Measurements from ENCODE around the gene MRPL9.

MRPL9 gene

GRCh38 chr1:151741516-151741915 is 21.8 kb downstream of the MRPL9 start:
- H2BK120ac ChIP-seq (ENCODE audit: low read depth, low read length) = no peak overlapping the region

GRCh38 chr1:151739590-151740355 is 23.5 kb downstream of the MRPL9 start:
- WGBS, 2 donors (ENCODE audit: extremely low coverage in 2 of 2, insufficient read length in 2 of 2, insufficient replicate concordance in 1 of 2) = no CpG with 5 or more reads among the region's 3 CpGs
- H3K4me2 ChIP-seq (ENCODE audit: insufficient read depth, low read length, poor library complexity, severe bottlenecking) = no peak overlapping the region
- no peak overlapping the region for H2AK5ac ChIP-seq (ENCODE audit: low read depth, low read length)
- H3K79me1 ChIP-seq (ENCODE audit: low read depth, low read length) = no peaks in the 10 kb centered on the region
- DNase-seq (ENCODE audit: low spot score) = no peak
- H2BK120ac ChIP-seq (ENCODE audit: low read depth, low read length) = no peak overlapping the region
- H3K14ac ChIP-seq (ENCODE audit: low read length) = no peak overlapping the region
- H3K4me3 ChIP-seq (ENCODE audit: low read length in 2 of 2) = no peak overlapping the region
- no peak overlapping the region for H4K91ac ChIP-seq (ENCODE audit: low read depth, low read length, poor library complexity)
- no peak overlapping the region for H2BK12ac ChIP-seq (ENCODE audit: low read length)
- H3K4ac ChIP-seq (ENCODE audit: low read length) = no peak overlapping the region
- no peak overlapping the region for H4K8ac ChIP-seq (ENCODE audit: low read depth, low read length)
- H3K9ac ChIP-seq (ENCODE audit: low read depth, low read length, poor library complexity) = no peak overlapping the region
- no peak overlapping the region for H2AFZ ChIP-seq (ENCODE audit: low read length)
- peaks cover 10 to 12% of the 10 kb centered on the region in 2 donors for H3K9me3 ChIP-seq (replicated peaks in 1 of 2; ENCODE audit: control insufficient read depth in 2 of 2, insufficient read depth in 1 of 2, low read depth in 1 of 2, low read length in 2 of 2)
- H3K4me1 ChIP-seq (ENCODE audit: control insufficient read depth in 2 of 2, insufficient read depth in 1 of 2, low read depth in 1 of 2, low read length in 2 of 2) = peaks cover 0 to 2% of the 10 kb centered on the region in 2 donors
- H3K23ac ChIP-seq (ENCODE audit: low read depth, low read length, poor library complexity) = no peak overlapping the region
- H3K27me3 ChIP-seq (ENCODE audit: control insufficient read depth in 3 of 3, insufficient read depth in 3 of 3, low read depth in 1 of 3, low read length in 3 of 3) = peaks cover 0 to 31% (median 0%) of the 10 kb centered on the region in 3 experiments
- no peaks in the 10 kb centered on the region for H3K36me3 ChIP-seq (replicated peaks in 1 of 2; ENCODE audit: control insufficient read depth in 2 of 2, insufficient read depth in 2 of 2, low read length in 2 of 2)
- H2BK5ac ChIP-seq (ENCODE audit: low read length) = no peak overlapping the region
- no peak overlapping the region for H3K18ac ChIP-seq (ENCODE audit: low read length)
- no peak overlapping the region for H2BK15ac ChIP-seq (ENCODE audit: low read length)
- H3K27ac ChIP-seq (replicated peaks; ENCODE audit: low read length) = no peak overlapping the region

More at GRCh38 chr1:151741516-151741915, 21.8 kb downstream of the MRPL9 start:
- Histone ChIP-seq H4K8ac (ENCODE audit: low read depth, low read length) (no peak overlapping the region), H2AK5ac (ENCODE audit: low read depth, low read length) (no peak overlapping the region), H3K9ac (ENCODE audit: low read depth, low read length, poor library complexity) (no peak overlapping the region), H3K4me1 (ENCODE audit: control insufficient read depth in 2 of 2, insufficient read depth in 1 of 2, low read depth in 1 of 2, low read length in 2 of 2) (peaks cover 0 to 2% of the 10 kb centered on the region in 2 donors), H2BK5ac (ENCODE audit: low read length) (no peak overlapping the region), H4K91ac (ENCODE audit: low read depth, low read length, poor library complexity) (no peak overlapping the region), H3K79me1 (ENCODE audit: low read depth, low read length) (no peaks in the 10 kb centered on the region), H2BK12ac (ENCODE audit: low read length) (no peak overlapping the region), H2BK15ac (ENCODE audit: low read length) (no peak overlapping the region), H3K4me2 (ENCODE audit: insufficient read depth, low read length, poor library complexity, severe bottlenecking) (no peak overlapping the region), H3K36me3 (replicated peaks in 1 of 2; ENCODE audit: control insufficient read depth in 2 of 2, insufficient read depth in 2 of 2, low read length in 2 of 2) (no peaks in the 10 kb centered on the region), H3K27me3 (ENCODE audit: control insufficient read depth in 3 of 3, insufficient read depth in 3 of 3, low read depth in 1 of 3, low read length in 3 of 3) (peaks cover 0 to 32% (median 0%) of the 10 kb centered on the region in 3 experiments), H2AFZ (ENCODE audit: low read length) (no peak overlapping the region), H3K4ac (ENCODE audit: low read length) (no peak overlapping the region), H3K23ac (ENCODE audit: low read depth, low read length, poor library complexity) (no peak overlapping the region), H3K4me3 (ENCODE audit: low read length in 2 of 2) (no peak overlapping the region), H3K18ac (ENCODE audit: low read length) (no peak overlapping the region), H3K27ac (replicated peaks; ENCODE audit: low read length) (no peak overlapping the region), H3K9me3 (replicated peaks in 1 of 2; ENCODE audit: control insufficient read depth in 2 of 2, insufficient read depth in 1 of 2, low read depth in 1 of 2, low read length in 2 of 2) (peaks cover 10 to 12% of the 10 kb centered on the region in 2 donors), H3K14ac (ENCODE audit: low read length) (no peak overlapping the region)
- no peak for DNase-seq (ENCODE audit: low spot score)
- WGBS, 2 donors (ENCODE audit: extremely low coverage in 2 of 2, insufficient read length in 2 of 2, insufficient replicate concordance in 1 of 2) = no CpG with 5 or more reads among the region's 4 CpGs

GRCh38 chr1:151737479-151737878 is 25.8 kb downstream of the MRPL9 start:
- Histone ChIP-seq H3K9me3 (replicated peaks in 1 of 2; ENCODE audit: control insufficient read depth in 2 of 2, insufficient read depth in 1 of 2, low read depth in 1 of 2, low read length in 2 of 2) (peaks cover 10 to 12% of the 10 kb centered on the region in 2 donors), H2BK120ac (ENCODE audit: low read depth, low read length) (no peak overlapping the region), H2AFZ (ENCODE audit: low read length) (no peak overlapping the region), H3K4me3 (ENCODE audit: low read length in 2 of 2) (no peak overlapping the region), H3K27me3 (ENCODE audit: control insufficient read depth in 3 of 3, insufficient read depth in 3 of 3, low read depth in 1 of 3, low read length in 3 of 3) (peaks cover 0 to 13% (median 0%) of the 10 kb centered on the region in 3 experiments), H3K27ac (replicated peaks; ENCODE audit: low read length) (no peak overlapping the region), H4K8ac (ENCODE audit: low read depth, low read length) (no peak overlapping the region), H3K36me3 (replicated peaks in 1 of 2; ENCODE audit: control insufficient read depth in 2 of 2, insufficient read depth in 2 of 2, low read length in 2 of 2) (no peaks in the 10 kb centered on the region), H2AK5ac (ENCODE audit: low read depth, low read length) (no peak overlapping the region), H3K18ac (ENCODE audit: low read length) (no peak overlapping the region), H3K23ac (ENCODE audit: low read depth, low read length, poor library complexity) (no peak overlapping the region), H3K4ac (ENCODE audit: low read length) (no peak overlapping the region), H3K14ac (ENCODE audit: low read length) (no peak overlapping the region), H3K4me1 (ENCODE audit: control insufficient read depth in 2 of 2, insufficient read depth in 1 of 2, low read depth in 1 of 2, low read length in 2 of 2) (peaks cover 0 to 2% of the 10 kb centered on the region in 2 donors), H2BK12ac (ENCODE audit: low read length) (no peak overlapping the region), H3K4me2 (ENCODE audit: insufficient read depth, low read length, poor library complexity, severe bottlenecking) (no peak overlapping the region), H4K91ac (ENCODE audit: low read depth, low read length, poor library complexity) (no peak overlapping the region), H3K79me1 (ENCODE audit: low read depth, low read length) (no peaks in the 10 kb centered on the region), H2BK15ac (ENCODE audit: low read length) (no peak overlapping the region), H3K9ac (ENCODE audit: low read depth, low read length, poor library complexity) (no peak overlapping the region), H2BK5ac (ENCODE audit: low read length) (no peak overlapping the region)
- DNase-seq (ENCODE audit: low spot score) = no peak

DNA sequence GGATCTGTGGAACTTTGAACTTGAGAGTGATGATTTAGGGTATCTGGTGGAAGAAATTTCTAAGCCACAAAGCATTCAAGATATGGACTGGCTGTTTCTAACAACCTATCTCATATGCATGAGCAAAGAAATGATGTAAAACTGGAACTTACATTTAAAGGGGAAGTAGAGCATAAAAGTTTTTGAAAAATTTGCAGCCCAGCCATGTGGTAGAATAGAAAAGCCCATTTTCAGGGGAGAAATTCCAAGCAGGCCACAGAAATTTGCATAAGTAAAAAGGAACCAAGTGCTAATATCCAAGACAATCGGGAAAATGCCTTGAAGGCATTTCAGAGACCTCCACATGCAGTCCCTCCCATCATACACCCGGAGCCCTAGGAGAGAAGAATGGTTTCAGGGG is 26.3 kb downstream of the MRPL9 start:
- peaks cover 0 to 8% (median 0%) of the 10 kb centered on the region in 3 experiments for H3K27me3 ChIP-seq (ENCODE audit: control insufficient read depth in 3 of 3, insufficient read depth in 3 of 3, low read depth in 1 of 3, low read length in 3 of 3)
- H4K91ac ChIP-seq (ENCODE audit: low read depth, low read length, poor library complexity) = no peak overlapping the region
- no peak overlapping the region for H3K9ac ChIP-seq (ENCODE audit: low read depth, low read length, poor library complexity)
- peaks cover 0 to 2% of the 10 kb centered on the region in 2 donors for H3K4me1 ChIP-seq (ENCODE audit: control insufficient read depth in 2 of 2, insufficient read depth in 1 of 2, low read depth in 1 of 2, low read length in 2 of 2)
- no peak overlapping the region for H3K14ac ChIP-seq (ENCODE audit: low read length)
- H3K79me1 ChIP-seq (ENCODE audit: low read depth, low read length) = no peaks in the 10 kb centered on the region
- H2BK15ac ChIP-seq (ENCODE audit: low read length) = no peak overlapping the region
- no peak overlapping the region for H3K18ac ChIP-seq (ENCODE audit: low read length)
- H3K27ac ChIP-seq (replicated peaks; ENCODE audit: low read length) = no peak overlapping the region
- no peak overlapping the region for H2BK120ac ChIP-seq (ENCODE audit: low read depth, low read length)
- no peak overlapping the region for H2AFZ ChIP-seq (ENCODE audit: low read length)
- WGBS, 2 donors (ENCODE audit: extremely low coverage in 2 of 2, insufficient read length in 2 of 2, insufficient replicate concordance in 1 of 2) = no CpG with 5 or more reads among the region's 2 CpGs
- no peak overlapping the region for H3K23ac ChIP-seq (ENCODE audit: low read depth, low read length, poor library complexity)
- peaks cover 10 to 12% of the 10 kb centered on the region in 2 donors for H3K9me3 ChIP-seq (replicated peaks in 1 of 2; ENCODE audit: control insufficient read depth in 2 of 2, insufficient read depth in 1 of 2, low read depth in 1 of 2, low read length in 2 of 2)
- H2BK5ac ChIP-seq (ENCODE audit: low read length) = no peak overlapping the region
- H4K8ac ChIP-seq (ENCODE audit: low read depth, low read length) = no peak overlapping the region
- H2AK5ac ChIP-seq (ENCODE audit: low read depth, low read length) = no peak overlapping the region
- no peak overlapping the region for H3K4me3 ChIP-seq (ENCODE audit: low read length in 2 of 2)
- DNase-seq (ENCODE audit: low spot score) = no peak
- H2BK12ac ChIP-seq (ENCODE audit: low read length) = no peak overlapping the region
- H3K4me2 ChIP-seq (ENCODE audit: insufficient read depth, low read length, poor library complexity, severe bottlenecking) = no peak overlapping the region
- H3K4ac ChIP-seq (ENCODE audit: low read length) = no peak overlapping the region
- H3K36me3 ChIP-seq (replicated peaks in 1 of 2; ENCODE audit: control insufficient read depth in 2 of 2, insufficient read depth in 2 of 2, low read length in 2 of 2) = no peaks in the 10 kb centered on the region

All from neuronal stem cell (in vitro differentiated cells).